Right cardiac atrium (tissue), 5 donors: Measurements from ENCODE around the gene RIC1. TPM values are rescaled to one million over a fixed set of nuclear protein-coding genes. Genes with fewer than 3 reads are reported as not detected.
"Not testable (repeated sequence)": the region's sequence is repeated elsewhere in the genome, so short reads cannot be mapped to it uniquely, and the experiment has no call there.

ENCODE experiments used
- ATAC-seq, 2 donors: fragments of 200-7000 bp; cut with Tn5 transposase; one replicate each; pipeline versions ENCODE4 v1.8.0 to v1.9.1; 2020; ENCODE audit warnings: moderate library complexity in 2 of 2, mild to moderate bottlenecking in 1 of 2
- DNase-seq, 3 donors: peaks; one replicate each; pipeline ENCODE4 v3.0.0-alpha.2; 2020
- H3K27ac ChIP-seq: one replicate; pipeline ENCODE4 v1.5.1; 2013; ENCODE audit warnings: mild to moderate bottlenecking, low read length, control low read depth, moderate library complexity
- H3K27me3 ChIP-seq: one replicate; pipeline ENCODE4 v1.6.1; 2013; ENCODE audit not compliant: control insufficient read depth, insufficient read depth
- H3K4me1 ChIP-seq: one replicate; pipeline ENCODE4 v1.6.1; 2013; ENCODE audit warnings: low read length; ENCODE audit not compliant: control insufficient read depth, insufficient read depth
- H3K4me3 ChIP-seq: one replicate; pipeline ENCODE4 v1.5.1; 2013; ENCODE audit warnings: low read length, control low read depth
- H3K9me3 ChIP-seq: one replicate; pipeline ENCODE4 v1.6.1; 2013; ENCODE audit warnings: low read length; ENCODE audit not compliant: control insufficient read depth
- WGBS: extraction: QIAGEN DNeasy Blood & Tissue Kit; methylation state at CpG from one replicate; pipeline ENCODE4 v1.1.7; 2013; 5-methylcytosine and 5-hydroxymethylcytosine counted together
- intact Hi-C, 4 donors: fragments of 100-400 bp; cut with DNase I; formaldehyde crosslinking; loops; one replicate each; pipeline versions ENCODE4 v1.11.0 to v1.14.0; 2022 to 2023
- polyA plus RNA-seq: library from polyadenylated mRNA; stranded (reverse); fragments of 200-250 nt; gene quantifications from one replicate; pipeline ENCODE4 v1.2.3, GENCODE V29; 2013
- total RNA-seq, 4 donors: library from RNA; stranded (reverse); fragmentation: NEBNext Ultra II Directional; extraction: Animal tissue kit (Norgen Biotek cat#: 25700); gene quantifications; one replicate each; pipeline ENCODE4 v1.2.1, GENCODE V29; 2021
- donor health status: healthy with polysubstance abuse.
- donor health status: DM: no; HTN: yes; CAD: no.
- donor health status: DM: no; HTN: no; CAD: no.
- donor health status: DM: no; HTN: yes; CAD: no; lungs with severe emphysema.
- donor health status: DM: yes; HTN: yes; CAD: no.

Gene RIC1
- total and polyA plus RNA-seq, 5 donors: 3.2 to 11.7 (median 11.1) TPM

- DNase-seq (no peak), ATAC-seq (peak in 1 of 2 donors; percentile 52)
- Histone ChIP-seq H3K27me3 (no peaks in the 10 kb centered on the region), H3K4me1 (peaks cover 2% of the 10 kb centered on the region), H3K4me3 (no peak overlapping the region), H3K27ac (no peak overlapping the region), H3K9me3 (no peaks in the 10 kb centered on the region)
- WGBS: 71% methylated on average over 2 of the region's 2 CpGs
- intact Hi-C loops: no loop called here
These were observed 41.2 kb downstream of the RIC1 start for GRCh38 chr9:5670079-5670478.

- Histone ChIP-seq H3K4me3 (no peak overlapping the region), H3K27ac (no peak overlapping the region), H3K9me3 (no peaks in the 10 kb centered on the region), H3K4me1 (no peaks in the 10 kb centered on the region), H3K27me3 (no peaks in the 10 kb centered on the region)
- no peak for ATAC-seq
- no peak for DNase-seq
- intact Hi-C loops: no loop called here
- 94% methylated on average over 3 of the region's 3 CpGs for WGBS
These were observed 42.9 kb downstream of the RIC1 start for GRCh38 chr9:5671711-5672353.

GRCh38 chr9:5675046-5675445 is 46.1 kb downstream of the RIC1 start:
- H3K4me1 ChIP-seq, ATAC-seq, H3K27me3 ChIP-seq, intact Hi-C loops, H3K27ac ChIP-seq, H3K4me3 ChIP-seq, DNase-seq, H3K9me3 ChIP-seq: not testable (repeated sequence)
- 93% methylated on average over 11 of the region's 11 CpGs for WGBS

GRCh38 chr9:5683591-5683990 is 54.7 kb downstream of the RIC1 start:
- ATAC-seq, H3K4me1 ChIP-seq, H3K27ac ChIP-seq, H3K4me3 ChIP-seq, H3K27me3 ChIP-seq, H3K9me3 ChIP-seq, intact Hi-C loops: not testable (repeated sequence)
- 96% methylated on average over 11 of the region's 11 CpGs for WGBS
- DNase-seq: peak in 1 of 3 donors; percentile 40

GRCh38 chr9:5684101-5684500 is 55.2 kb downstream of the RIC1 start:
- H3K27me3 ChIP-seq: no peaks in the 10 kb centered on the region
- DNase-seq (peak in 1 of 3 donors; percentile 6), ATAC-seq (no peak)
- no peaks in the 10 kb centered on the region for H3K9me3 ChIP-seq
- H3K4me3 ChIP-seq: no peak overlapping the region
- WGBS: 91% methylated on average over 7 of the region's 7 CpGs
- H3K27ac ChIP-seq: no peak overlapping the region
- no peaks in the 10 kb centered on the region for H3K4me1 ChIP-seq
- intact Hi-C loops: no loop called here

- intact Hi-C loops: no loop called here
- 28% methylated on average over 1 of the region's 1 CpG for WGBS
These were observed 59.2 kb downstream of the RIC1 start for GRCh38 chr9:5688109-5688508.

GRCh38 chr9:5690278-5690677 is 61.4 kb downstream of the RIC1 start:
- intact Hi-C loops: no loop called here
- Histone ChIP-seq H3K9me3 (no peaks in the 10 kb centered on the region), H3K27ac (no peak overlapping the region), H3K4me3 (no peak overlapping the region), H3K27me3 (no peaks in the 10 kb centered on the region), H3K4me1 (no peaks in the 10 kb centered on the region)
- WGBS: 92% methylated on average over 1 of the region's 1 CpG
- ATAC-seq: no peak
- no peak for DNase-seq

More at GRCh38 chr9:5688109-5688508, 59.2 kb downstream of the RIC1 start:
- no peaks in the 10 kb centered on the region for H3K27me3 ChIP-seq
- H3K4me3 ChIP-seq: no peak overlapping the region
- H3K4me1 ChIP-seq: no peaks in the 10 kb centered on the region
- no peak for DNase-seq
- no peak overlapping the region for H3K27ac ChIP-seq
- no peak for ATAC-seq
- H3K9me3 ChIP-seq: no peaks in the 10 kb centered on the region

GRCh38 chr9:5695860-5696259 is 67.0 kb downstream of the RIC1 start:
- Histone ChIP-seq H3K4me3 (no peak overlapping the region), H3K9me3 (no peaks in the 10 kb centered on the region), H3K27ac (no peak overlapping the region), H3K4me1 (peaks cover 2% of the 10 kb centered on the region), H3K27me3 (no peaks in the 10 kb centered on the region)
- DNase-seq: no peak
- WGBS: 95% methylated on average over 2 of the region's 2 CpGs
- ATAC-seq: no peak
- intact Hi-C loops: no loop called here

- H3K9me3 ChIP-seq: no peaks in the 10 kb centered on the region
- intact Hi-C loops: no loop called here
- ATAC-seq (no peak), DNase-seq (no peak)
- 95% methylated on average over 2 of the region's 2 CpGs for WGBS
- H3K4me1 ChIP-seq: peaks cover 2% of the 10 kb centered on the region
- H3K4me3 ChIP-seq: no peak overlapping the region
- H3K27me3 ChIP-seq: no peaks in the 10 kb centered on the region
- H3K27ac ChIP-seq: no peak overlapping the region
These were observed 68.0 kb downstream of the RIC1 start for GRCh38 chr9:5696884-5697283.

- Histone ChIP-seq H3K4me3 (no peak overlapping the region), H3K27ac (no peak overlapping the region), H3K9me3 (no peaks in the 10 kb centered on the region), H3K4me1 (peaks cover 2% of the 10 kb centered on the region), H3K27me3 (no peaks in the 10 kb centered on the region)
- DNase-seq: no peak
- 99% methylated on average over 1 of the region's 1 CpG for WGBS
- intact Hi-C loops: no loop called here
- ATAC-seq: no peak
These were observed 69.1 kb downstream of the RIC1 start for GRCh38 chr9:5698004-5698403.

GRCh38 chr9:5698810-5699556 is 70.1 kb downstream of the RIC1 start:
- Histone ChIP-seq H3K27ac (no peak overlapping the region), H3K4me3 (no peak overlapping the region), H3K27me3 (no peaks in the 10 kb centered on the region), H3K4me1 (peaks cover 2% of the 10 kb centered on the region), H3K9me3 (no peaks in the 10 kb centered on the region)
- no peak for DNase-seq
- 74% methylated on average over 7 of the region's 7 CpGs for WGBS
- no peak for ATAC-seq
- intact Hi-C loops: no loop called here
